ENCODE results near the gene RUNX2. TPM values are rescaled to one million over a fixed set of nuclear protein-coding genes. Genes with fewer than 3 reads are reported as not detected.

RUNX2 gene
- total RNA-seq, 4 donors from 2014 or later: 1.00 to 8.1 (median 3.6) TPM

- H3K4me3 ChIP-seq: no peak overlapping the region
- peaks cover 9 to 36% (median 18%) of the 10 kb centered on the region in 4 donors for H3K4me1 ChIP-seq
- in situ Hi-C loops (cut with MboI; ENCODE audit: low pct_ligation_motif_present in 1 of 4, low pct_unique_long_range_greater_than_20kb in 1 of 4, low sequenced_read_pairs in 3 of 4) (loop anchor here in 2 of 4 donors (25.0 kb wide), 1 partner anchor 270 kb away; no protein-coding TSS in a partner anchor), intact Hi-C loops (cut with DNase I; ENCODE audit: low total_unique reads) (no loop called here)
- H3K9me3 ChIP-seq: no peaks in the 10 kb centered on the region
- no peaks in the 10 kb centered on the region for H3K27me3 ChIP-seq
- no peak overlapping the region for H3K27ac ChIP-seq
- TF ChIP-seq POLR2AphosphoS5 (IDR thresholded peaks at IDR 0.05) (no peak), POLR2A (IDR thresholded peaks at IDR 0.05) (no peak), EP300 (IDR thresholded peaks at IDR 0.05; ENCODE audit: low read depth) (no peak)
- TF ChIP-seq, protein P1, sequence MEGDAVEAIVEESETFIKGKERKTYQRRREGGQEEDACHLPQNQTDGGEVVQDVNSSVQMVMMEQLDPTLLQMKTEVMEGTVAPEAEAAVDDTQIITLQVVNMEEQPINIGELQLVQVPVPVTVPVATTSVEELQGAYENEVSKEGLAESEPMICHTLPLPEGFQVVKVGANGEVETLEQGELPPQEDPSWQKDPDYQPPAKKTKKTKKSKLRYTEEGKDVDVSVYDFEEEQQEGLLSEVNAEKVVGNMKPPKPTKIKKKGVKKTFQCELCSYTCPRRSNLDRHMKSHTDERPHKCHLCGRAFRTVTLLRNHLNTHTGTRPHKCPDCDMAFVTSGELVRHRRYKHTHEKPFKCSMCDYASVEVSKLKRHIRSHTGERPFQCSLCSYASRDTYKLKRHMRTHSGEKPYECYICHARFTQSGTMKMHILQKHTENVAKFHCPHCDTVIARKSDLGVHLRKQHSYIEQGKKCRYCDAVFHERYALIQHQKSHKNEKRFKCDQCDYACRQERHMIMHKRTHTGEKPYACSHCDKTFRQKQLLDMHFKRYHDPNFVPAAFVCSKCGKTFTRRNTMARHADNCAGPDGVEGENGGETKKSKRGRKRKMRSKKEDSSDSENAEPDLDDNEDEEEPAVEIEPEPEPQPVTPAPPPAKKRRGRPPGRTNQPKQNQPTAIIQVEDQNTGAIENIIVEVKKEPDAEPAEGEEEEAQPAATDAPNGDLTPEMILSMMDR (IDR thresholded peaks at IDR 0.05): no peak
- DNase-seq: no peak
- H3K36me3 ChIP-seq: no peaks in the 10 kb centered on the region
- 88 to 100% methylated on average over 3 of the region's 3 CpGs for WGBS, 2 donors (ENCODE audit: low coverage in 1 of 2)
Observed at GRCh38 chr6:45442716-45443115, 114.6 kb downstream of the RUNX2 start.

GRCh38 chr6:45445364-45445748 is 117.2 kb downstream of the RUNX2 start:
- peaks cover 9 to 34% (median 20%) of the 10 kb centered on the region in 4 donors for H3K4me1 ChIP-seq
- no peak overlapping the region for H3K4me3 ChIP-seq
- in situ Hi-C loops (cut with MboI; ENCODE audit: low pct_ligation_motif_present in 1 of 4, low pct_unique_long_range_greater_than_20kb in 1 of 4, low sequenced_read_pairs in 3 of 4): loop anchor here in 2 of 4 donors (25.0 kb wide), 1 partner anchor 267 kb away; no protein-coding TSS in a partner anchor
- no peaks in the 10 kb centered on the region for H3K36me3 ChIP-seq
- H3K27me3 ChIP-seq: no peaks in the 10 kb centered on the region
- H3K27ac ChIP-seq: peak overlapping the region; percentile 60 to 76 (median 70)
- no peak for DNase-seq
- TF ChIP-seq, protein P1 (IDR thresholded peaks at IDR 0.05): no peak
- no peak for TF ChIP-seq POLR2A (IDR thresholded peaks at IDR 0.05)
- TF ChIP-seq POLR2AphosphoS5 (IDR thresholded peaks at IDR 0.05): no peak
- no peak for TF ChIP-seq EP300 (IDR thresholded peaks at IDR 0.05; ENCODE audit: low read depth)
- WGBS, 2 donors (ENCODE audit: low coverage in 1 of 2): 9 to 23% methylated on average over 2 of the region's 2 CpGs
- no peaks in the 10 kb centered on the region for H3K9me3 ChIP-seq
- intact Hi-C loops (cut with DNase I; ENCODE audit: low total_unique reads): no loop called here

DNA sequence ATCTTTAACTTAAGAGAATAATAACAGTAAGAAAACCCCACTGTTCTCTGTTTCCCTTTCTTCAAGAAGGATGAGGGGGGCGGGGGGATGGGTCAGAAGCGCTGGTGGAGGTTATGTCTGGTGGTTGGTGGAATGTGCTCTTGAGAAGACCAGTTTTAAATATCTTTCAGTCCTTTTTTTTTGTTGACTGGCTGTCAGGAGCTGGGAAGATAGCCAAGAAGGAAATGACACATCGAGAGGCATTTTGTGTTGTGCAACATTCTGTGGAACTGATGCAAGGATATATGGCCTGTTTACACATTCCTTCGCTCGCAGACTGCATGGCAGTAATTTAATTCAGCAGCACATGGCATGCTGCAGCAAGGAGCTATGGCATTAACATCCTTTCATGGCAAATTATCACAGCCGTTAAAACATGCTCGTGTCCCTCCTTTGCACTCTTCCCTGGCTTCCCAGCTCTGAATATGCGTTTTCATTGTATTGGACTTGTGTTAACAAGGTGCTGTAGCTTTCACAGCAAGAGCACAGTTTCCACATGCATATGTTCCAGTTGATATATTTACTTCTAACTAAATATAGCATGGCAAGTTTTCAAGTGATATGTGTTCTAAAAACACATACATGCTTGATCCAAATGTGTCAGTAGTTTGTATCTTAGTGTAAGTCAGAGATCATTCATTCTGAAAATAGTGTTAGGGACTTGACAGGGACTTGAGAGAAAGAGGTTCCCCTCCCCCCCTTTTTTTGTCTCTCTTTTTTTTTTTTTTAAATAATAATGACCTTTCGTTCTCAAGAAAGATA is 117.8 kb downstream of the RUNX2 start:
- WGBS, 2 donors (ENCODE audit: low coverage in 1 of 2): 14 to 26% methylated on average over 8 to 9 of the region's 9 CpGs
- H3K27me3 ChIP-seq: no peaks in the 10 kb centered on the region
- H3K4me3 ChIP-seq: no peak overlapping the region
- TF ChIP-seq POLR2AphosphoS5 (IDR thresholded peaks at IDR 0.05) (peak; percentile 91 to 96 (median 92)), EP300 (IDR thresholded peaks at IDR 0.05; ENCODE audit: low read depth) (peak; percentile 74), POLR2A (IDR thresholded peaks at IDR 0.05) (no peak)
- TF ChIP-seq, protein P1 (IDR thresholded peaks at IDR 0.05): no peak
- no peaks in the 10 kb centered on the region for H3K36me3 ChIP-seq
- no peaks in the 10 kb centered on the region for H3K9me3 ChIP-seq
- in situ Hi-C loops (cut with MboI; ENCODE audit: low pct_ligation_motif_present in 1 of 4, low pct_unique_long_range_greater_than_20kb in 1 of 4, low sequenced_read_pairs in 3 of 4) (loop anchor here in 2 of 4 donors (25.0 kb wide), 1 partner anchor 266 kb away; no protein-coding TSS in a partner anchor), intact Hi-C loops (cut with DNase I; ENCODE audit: low total_unique reads) (no loop called here)
- H3K4me1 ChIP-seq: peaks cover 9 to 34% (median 20%) of the 10 kb centered on the region in 4 donors
- peak; percentile 66 for DNase-seq
- peak overlapping the region; percentile 60 to 76 (median 70) for H3K27ac ChIP-seq

GRCh38 chr6:45447005-45447404 is 118.9 kb downstream of the RUNX2 start:
- WGBS, 2 donors (ENCODE audit: low coverage in 1 of 2): 70% methylated on average over 1 of the region's 1 CpG; no CpG with 5 or more reads in 1 of the 2 donors
- peaks cover 9 to 34% (median 20%) of the 10 kb centered on the region in 4 donors for H3K4me1 ChIP-seq
- intact Hi-C loops (cut with DNase I; ENCODE audit: low total_unique reads) (no loop called here), in situ Hi-C loops (cut with MboI; ENCODE audit: low pct_ligation_motif_present in 1 of 4, low pct_unique_long_range_greater_than_20kb in 1 of 4, low sequenced_read_pairs in 3 of 4) (loop anchor here in 2 of 4 donors (25.0 kb wide), 1 partner anchor 265 kb away; no protein-coding TSS in a partner anchor)
- no peak overlapping the region for H3K27ac ChIP-seq
- no peak for DNase-seq
- no peaks in the 10 kb centered on the region for H3K27me3 ChIP-seq
- H3K36me3 ChIP-seq: no peaks in the 10 kb centered on the region
- no peaks in the 10 kb centered on the region for H3K9me3 ChIP-seq
- H3K4me3 ChIP-seq: no peak overlapping the region
- TF ChIP-seq POLR2AphosphoS5 (IDR thresholded peaks at IDR 0.05): no peak
- TF ChIP-seq EP300 (IDR thresholded peaks at IDR 0.05; ENCODE audit: low read depth): no peak
- TF ChIP-seq POLR2A (IDR thresholded peaks at IDR 0.05): no peak
- TF ChIP-seq, protein P1 (IDR thresholded peaks at IDR 0.05): no peak
